Fibroblast of skin of left biceps (primary cell): ENCODE data around the gene CEP290.
"Not testable (repeated sequence)": the region's sequence is repeated elsewhere in the genome, so short reads cannot be mapped to it uniquely, and the experiment has no call there.

ENCODE experiments used
- DNase-seq, 2 experiments: peaks; one replicate each; pipeline ENCODE4 v3.0.0-alpha.2; 2013; ENCODE audit warnings: low read depth in 2 of 2

The CEP290 gene

GRCh38 chr12:88142610-88142991, 713 bp upstream of the CEP290 start:
- no peak for DNase-seq

DNA sequence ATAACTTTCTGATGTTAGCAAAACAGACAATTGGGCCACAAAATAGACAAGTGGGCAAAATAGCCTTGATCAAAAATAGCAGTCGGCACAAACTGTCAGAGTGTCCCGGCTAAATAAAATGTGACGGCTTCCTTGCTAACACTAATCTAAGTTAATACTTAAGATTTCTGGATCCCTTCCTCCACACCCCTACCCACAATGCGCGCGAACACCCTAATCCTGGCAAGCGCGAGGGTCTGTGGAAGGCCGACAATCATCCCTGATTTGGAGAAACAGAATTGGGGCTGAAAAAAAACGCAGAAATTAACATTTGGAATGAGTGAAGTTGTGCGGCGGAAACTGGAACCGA, 489 bp downstream of the CEP290 start:
- no peak for DNase-seq

DNA sequence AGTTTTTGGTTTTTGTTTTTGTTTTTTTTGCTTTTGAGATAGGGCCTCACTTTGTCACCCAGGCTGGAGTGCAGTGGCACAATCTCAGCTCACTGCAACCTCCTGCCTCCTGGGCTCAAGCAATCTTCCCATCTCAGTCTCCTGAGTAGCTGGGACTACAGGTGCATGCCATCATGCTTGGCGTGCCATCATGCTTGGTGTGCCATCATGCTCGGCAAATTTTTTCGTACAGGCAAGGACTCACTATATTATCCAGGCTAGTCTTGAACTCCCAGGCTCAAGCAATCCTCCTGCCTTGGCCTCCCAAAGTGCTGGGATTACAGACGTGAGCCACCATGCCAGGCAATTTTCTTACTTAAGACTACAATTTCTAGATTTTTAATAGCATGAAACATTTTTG, 2.2 kb downstream of the CEP290 start:
- DNase-seq: not testable (repeated sequence)

GRCh38 chr12:88133181-88133580, 8.7 kb downstream of the CEP290 start:
- not testable (repeated sequence) for DNase-seq

- no peak for DNase-seq
Measured at GRCh38 chr12:88132392-88132791, 9.5 kb downstream of the CEP290 start.

- DNase-seq: no peak
Measured at GRCh38 chr12:88127855-88128254, 14.0 kb downstream of the CEP290 start.

DNA sequence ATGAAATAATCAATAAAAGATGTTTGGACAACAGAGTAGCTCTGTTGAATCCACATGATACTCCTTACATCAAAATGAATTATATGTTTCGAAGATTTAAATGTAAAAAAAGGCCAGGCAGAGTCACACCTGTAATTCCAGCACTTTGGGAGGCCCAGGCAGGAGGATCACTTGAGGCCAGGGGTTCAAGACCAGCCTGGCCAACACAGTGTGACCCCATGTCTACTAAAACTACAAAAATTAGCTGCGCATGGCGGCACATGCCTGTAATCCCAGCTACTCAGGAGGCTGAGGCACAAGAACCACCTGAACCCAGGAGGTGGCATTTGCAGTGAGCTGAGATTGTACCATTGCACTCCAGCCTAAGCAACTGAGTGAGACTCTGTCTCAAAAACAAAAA, 14.8 kb downstream of the CEP290 start:
- DNase-seq: no peak

GRCh38 chr12:88122666-88123065, 19.2 kb downstream of the CEP290 start:
- DNase-seq: no peak

- DNase-seq: no peak
Measured at GRCh38 chr12:88113871-88114270, 28.0 kb downstream of the CEP290 start.

- DNase-seq: no peak
Measured at GRCh38 chr12:88111074-88111652, 30.7 kb downstream of the CEP290 start.

DNA sequence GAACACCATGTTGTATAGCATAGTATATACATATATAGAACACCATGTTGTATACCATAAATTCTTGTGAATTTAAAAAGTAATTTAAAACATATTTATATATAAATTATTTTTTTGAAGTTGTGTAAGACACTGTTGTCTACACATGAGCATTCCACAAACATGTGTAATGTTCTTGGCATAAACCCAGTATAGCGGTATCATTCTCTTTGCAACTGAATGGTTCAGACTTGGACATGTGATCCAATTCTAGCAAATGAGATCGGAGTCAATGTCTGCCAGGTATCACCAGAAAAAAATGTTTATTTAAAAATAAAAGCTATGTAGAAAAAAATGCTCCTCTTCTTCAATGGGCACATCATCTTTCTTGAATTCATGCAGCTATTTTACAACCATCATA, 33.9 kb downstream of the CEP290 start:
- DNase-seq: no peak

DNA sequence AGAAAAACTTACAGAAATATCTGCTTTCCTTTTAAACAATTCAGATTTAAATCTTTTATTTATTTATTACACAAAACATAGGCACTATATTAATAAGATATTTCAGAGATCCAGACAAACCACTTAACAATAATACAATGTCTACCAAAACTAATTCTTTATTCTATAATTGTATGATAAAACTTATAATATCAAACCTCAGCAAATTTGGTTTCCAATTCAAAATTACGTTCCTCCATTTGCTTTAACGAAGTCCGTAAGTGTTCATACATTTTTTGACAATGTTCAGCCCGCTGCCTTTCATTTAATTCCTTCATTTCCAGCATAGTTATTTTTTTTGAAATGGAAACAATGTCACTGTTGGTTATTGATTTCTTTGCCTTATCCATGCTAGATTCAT, 48.3 kb downstream of the CEP290 start:
- DNase-seq: no peak

DNA sequence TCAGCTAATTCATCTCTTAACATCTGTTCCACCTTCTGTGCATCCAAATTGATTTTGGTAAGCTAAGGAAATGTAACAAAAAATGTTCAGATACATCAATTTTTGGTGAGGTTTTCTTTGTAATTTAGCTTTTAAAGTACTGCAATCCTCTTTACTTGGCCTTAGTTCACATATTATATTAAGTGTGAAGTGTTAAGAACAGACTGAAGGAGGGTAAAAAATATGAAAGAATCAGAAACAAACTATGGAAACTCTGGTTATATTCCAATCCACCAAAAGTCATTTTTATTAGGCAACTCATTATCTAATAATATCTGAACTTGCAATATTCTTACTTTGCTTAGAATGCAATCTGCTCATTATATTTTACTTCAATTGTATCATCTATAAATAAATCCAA, 49.1 kb downstream of the CEP290 start:
- no peak for DNase-seq

GRCh38 chr12:88084210-88084609, 57.7 kb downstream of the CEP290 start:
- DNase-seq: no peak

- DNase-seq: no peak
Measured at GRCh38 chr12:88083634-88084033, 58.3 kb downstream of the CEP290 start.

DNA sequence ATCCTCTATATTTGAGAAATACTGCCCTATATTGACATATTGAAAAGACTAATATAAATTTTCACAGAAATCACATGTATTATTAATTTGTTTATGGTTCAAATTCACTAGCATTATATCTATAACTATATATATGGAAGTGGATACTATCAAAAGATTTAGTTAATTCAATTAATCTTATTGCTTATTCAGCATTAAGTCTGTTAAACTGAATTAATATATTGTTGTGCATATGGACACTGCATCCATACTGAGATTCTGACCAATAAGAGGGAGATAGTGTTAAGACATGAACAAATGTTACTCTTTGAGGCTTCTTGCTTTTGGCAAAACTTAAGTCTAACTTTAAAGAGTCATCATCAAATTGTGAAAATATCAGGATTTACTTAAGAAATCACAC, 60.6 kb downstream of the CEP290 start:
- DNase-seq: no peak

- no peak for DNase-seq
Measured at GRCh38 chr12:88067301-88067700, 74.6 kb downstream of the CEP290 start.

GRCh38 chr12:88063375-88063774, 78.5 kb downstream of the CEP290 start:
- no peak for DNase-seq

- DNase-seq: no peak
Measured at GRCh38 chr12:88062474-88062873, 79.4 kb downstream of the CEP290 start.

DNA sequence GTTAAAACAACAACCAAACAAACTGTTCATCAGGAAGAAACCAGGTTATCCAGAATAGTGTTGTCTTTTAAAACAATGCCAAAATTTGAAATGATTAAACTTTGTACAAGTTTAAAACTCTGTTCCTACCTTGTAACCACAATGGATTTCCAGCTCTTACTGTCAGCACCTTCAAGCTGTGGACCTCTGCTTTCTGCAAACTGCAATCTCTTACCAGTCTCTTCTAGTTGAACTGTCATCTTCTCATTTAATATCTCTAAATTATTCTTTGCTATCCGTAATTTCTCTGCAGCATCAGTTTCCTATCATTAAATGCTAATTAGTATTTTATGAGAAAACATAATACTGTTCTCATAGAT, 83.2 kb downstream of the CEP290 start:
- DNase-seq: no peak

DNA sequence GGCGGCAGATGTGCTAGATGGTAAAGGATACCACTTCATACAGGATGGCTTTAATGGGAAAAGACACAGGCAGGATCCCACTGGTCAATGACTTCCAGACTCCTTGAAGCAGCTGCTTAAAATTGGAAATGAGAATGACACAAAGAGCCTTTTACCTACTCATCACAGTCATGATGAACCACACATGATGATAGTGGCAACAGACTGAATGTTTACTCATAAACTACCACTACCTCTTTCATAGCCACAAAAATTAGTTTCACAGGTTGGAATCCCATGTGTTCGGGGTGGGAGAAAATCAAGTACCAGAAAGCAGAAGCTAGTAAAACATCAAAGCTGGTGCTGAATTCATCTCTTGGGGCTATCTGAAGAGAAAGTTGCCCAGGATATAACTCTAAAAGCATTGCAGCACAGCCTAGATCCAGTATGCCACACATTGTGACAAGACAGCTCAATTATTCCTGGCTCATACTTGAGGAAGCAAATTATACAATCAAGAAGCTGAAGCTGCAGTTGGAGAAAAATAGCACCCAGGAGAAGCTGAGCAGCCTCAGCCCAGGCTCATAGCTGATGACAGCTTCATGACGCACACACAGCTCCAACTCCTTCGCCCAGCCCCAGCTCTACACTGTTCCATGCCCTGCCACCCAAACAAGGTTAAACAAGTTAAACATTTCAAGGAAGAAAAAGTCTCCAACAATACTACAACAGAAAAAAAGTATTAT, 83.7 kb downstream of the CEP290 start:
- no peak for DNase-seq

GRCh38 chr12:88056571-88056970, 85.3 kb downstream of the CEP290 start:
- DNase-seq: no peak

- DNase-seq: peak in 1 of 2 experiments; percentile 1
Measured at GRCh38 chr12:88052686-88053085, 89.2 kb downstream of the CEP290 start.

- no peak for DNase-seq
Measured at GRCh38 chr12:88044035-88044434, 97.9 kb downstream of the CEP290 start.
